GM12878 (cell line): ENCODE results near the gene P3H3. TPM values are rescaled to one million over a fixed set of nuclear protein-coding genes. Genes with fewer than 3 reads are reported as not detected.

Experiments
- ATF2 ChIP-seq: IDR thresholded peaks from 2 replicates; pipeline ENCODE4 v1.6.1; 2012; ENCODE audit warnings: low read length, inconsistent platforms
- BCL3 ChIP-seq: IDR thresholded peaks from 2 replicates; pipeline ENCODE4 v1.6.1; 2011; ENCODE audit warnings: borderline replicate concordance, low read depth, mild to moderate bottlenecking, moderate library complexity, low read length; ENCODE audit not compliant: insufficient read depth, poor library complexity, severe bottlenecking
- BHLHE40 ChIP-seq, 2 experiments: fragments of 450-650 bp in 1 of 2; IDR thresholded peaks; 2 replicates each; pipeline ENCODE4 v1.6.1; 2011 to 2017; ENCODE audit warnings: low read depth in 2 of 2, borderline replicate concordance in 1 of 2, improper control_type of control experiment in 1 of 2, low read length in 1 of 2, mild to moderate bottlenecking in 1 of 2
- CEBPB ChIP-seq, 2 experiments: fragments of 150-350 bp in 1 of 2; IDR thresholded peaks; 2 replicates each; pipeline ENCODE4 v1.6.1; 2012 to 2014; ENCODE audit warnings: low read depth in 2 of 2, low read length in 2 of 2, borderline replicate concordance in 1 of 2, inconsistent platforms in 1 of 2
- CREM ChIP-seq: IDR thresholded peaks from 2 replicates; pipeline ENCODE4 v1.6.1; 2014; ENCODE audit warnings: antibody characterized with exemption, low read depth
- ELK1 ChIP-seq: IDR thresholded peaks from 2 replicates; pipeline ENCODE4 v1.6.1; 2012; ENCODE audit warnings: low read depth, low read length, improper control_type of control experiment
- FOXM1 ChIP-seq: IDR thresholded peaks from 2 replicates; pipeline ENCODE4 v1.6.1; 2012; ENCODE audit warnings: low read depth, mild to moderate bottlenecking, inconsistent platforms, low read length, moderate library complexity
- HCFC1 ChIP-seq: fragments of 150-350 bp; IDR thresholded peaks from 2 replicates; pipeline ENCODE4 v1.6.1; 2014; ENCODE audit warnings: low read length
- KAT2A ChIP-seq: conservative IDR thresholded peaks from 2 replicates; pipeline ENCODE4 v1.6.1; 2011; ENCODE audit warnings: low read depth, low read length; ENCODE audit not compliant: control insufficient read depth
- MAX ChIP-seq: IDR thresholded peaks from 2 replicates; pipeline ENCODE4 v1.6.1; 2012; ENCODE audit warnings: low read depth, low read length, improper control_type of control experiment
- MXI1 ChIP-seq: fragments of 150-350 bp; IDR thresholded peaks from 2 replicates; pipeline ENCODE4 v1.6.1; 2011; ENCODE audit warnings: low read depth, mild to moderate bottlenecking, inconsistent platforms, low read length, improper control_type of control experiment
- MYB ChIP-seq: fragments of 150-350 bp; IDR thresholded peaks from 2 replicates; pipeline ENCODE4 v1.6.1; 2014; ENCODE audit warnings: mild to moderate bottlenecking, low read depth, low read length, borderline replicate concordance
- NR2F1 ChIP-seq: fragments of 450-650 bp; conservative IDR thresholded peaks from 2 replicates; pipeline ENCODE4 v1.6.1; 2017; ENCODE audit warnings: mild to moderate bottlenecking
- NRF1 ChIP-seq: conservative IDR thresholded peaks from 2 replicates; pipeline ENCODE4 v1.6.1; 2011; ENCODE audit warnings: mild to moderate bottlenecking, low read depth, low read length, improper control_type of control experiment
- RCOR1 ChIP-seq: conservative IDR thresholded peaks from 2 replicates; pipeline ENCODE4 v1.6.1; 2012; ENCODE audit warnings: low read depth, low read length, improper control_type of control experiment
- RFX5 ChIP-seq: IDR thresholded peaks from 2 replicates; pipeline ENCODE4 v1.6.1; 2011; ENCODE audit warnings: low read depth, low read length, improper control_type of control experiment
- SUZ12 ChIP-seq: fragments of 200-600 bp; sonication (generic); IDR thresholded peaks from one replicate; pipeline ENCODE4 v1.6.1; 2018; ENCODE audit warnings: antibody characterized with exemption, mild to moderate bottlenecking; ENCODE audit not compliant: unreplicated experiment
- ZBTB40 ChIP-seq: fragments of 450-650 bp; IDR thresholded peaks from 2 replicates; pipeline ENCODE4 v1.6.1; 2016; ENCODE audit warnings: mild to moderate bottlenecking, moderate library complexity, borderline replicate concordance
- ZNF384 ChIP-seq: IDR thresholded peaks from 2 replicates; pipeline ENCODE4 v1.6.1; 2012; ENCODE audit warnings: low read depth, mild to moderate bottlenecking, low read length, improper control_type of control experiment, borderline replicate concordance
- ZSCAN29 ChIP-seq: fragments of 450-650 bp; IDR thresholded peaks from 2 replicates; pipeline ENCODE4 v1.6.1; 2017; ENCODE audit warnings: mild to moderate bottlenecking, moderate library complexity
- ZZZ3 ChIP-seq: IDR thresholded peaks from 2 replicates; pipeline ENCODE4 v1.6.1; 2011; ENCODE audit warnings: low read depth; ENCODE audit not compliant: control insufficient read depth, insufficient read length
- polyA plus RNA-seq, 11 experiments: library from polyadenylated mRNA; depleted of rRNA in 4 of 11; unstranded in 6 of 11; stranded (reverse) in 5 of 11; fragments of >200 nt; fragmentation: Nextera tagmentation in 4 of 11; fragmentation: Illumina TruSeq in 1 of 11; extraction: Ambion mirVana in 4 of 11; extraction: Trizol in 1 of 11; gene quantifications; 1 replicate in 1 of 11; 2 replicates in 10 of 11; pipeline versions ENCODE4 v1.2.1 to v1.2.3, GENCODE V29; 2011 to 2016; ENCODE audit warnings: inconsistent platforms in 2 of 11, missing spikeins in 2 of 11, low read depth in 1 of 11
- total RNA-seq, 4 experiments: library from RNA; depleted of rRNA in 3 of 4; stranded (reverse); fragments of >200 nt in 3 of 4; fragmentation: Illumina TruSeq in 1 of 4; extraction: Trizol in 1 of 4; gene quantifications; 2 replicates each; pipeline versions ENCODE4 v1.2.1 to v1.2.3, GENCODE V29; 2013 to 2021

P3H3 gene
- total and polyA plus RNA-seq, 10 of the 15 experiments (the other 5 are each of a cell fraction or from before 2014, with no cell fraction given), result 0.03 to 0.21 (median 0.05) TPM; not detected in 7

GRCh38 chr12:6867413-6868210 lies 39.4 kb downstream of the P3H3 start, which contains the start of gene TPI1 (continued):
- TF ChIP-seq BCL3 (no peak), FOXM1 (no peak), MAX (no peak; the same call in 1 of the 2 replicates), ATF2 (no peak), BHLHE40 (IDR thresholded peaks at IDR 0.05; ENCODE audit: borderline replicate concordance in 1 of 2, low read depth in 2 of 2, low read length in 1 of 2) (0 out of 4 replicates have a peak, but pooled peaks of 1 of the 2 experiments have one; percentile 28), RFX5 (no peak), HCFC1 (peak; percentile 45; the same call in 1 of the 2 replicates), NRF1 (0 out of 2 replicates have a peak, but pooled peaks have one; percentile 24), ZBTB40 (no peak), CEBPB (IDR thresholded peaks at IDR 0.05; ENCODE audit: borderline replicate concordance in 1 of 2, low read depth in 2 of 2, low read length in 2 of 2) (no peak), MYB (no peak), ELK1 (no peak), MXI1 (0 out of 2 replicates have a peak, but pooled peaks have one; percentile 21), CREM (no peak), ZNF384 (no peak), SUZ12 (no peak), NR2F1 (peak; percentile 52; the same call in 1 of the 2 replicates), KAT2A (no peak), ZSCAN29 (no peak), ZZZ3 (no peak), RCOR1 (no peak)
